Lung (tissue), 12 donors: Measurements from ENCODE around the gene DIPK1C. TPM values are rescaled to one million over a fixed set of nuclear protein-coding genes. Genes with fewer than 3 reads are reported as not detected.

Experiments used
- ATAC-seq: fragments of 200-7000 bp; cut with Tn5 transposase; one replicate; pipeline ENCODE4 v1.9.1; 2020; ENCODE audit warnings: moderate number of reproducible peaks; ENCODE audit not compliant: insufficient read depth, low FRiP score
- DNase-seq, 3 donors: peaks; one replicate each; pipeline ENCODE4 v3.0.0-alpha.2; 2013 to 2017
- H3K27ac ChIP-seq, 2 donors: one replicate each; pipeline ENCODE4 v1.5.1; 2013; ENCODE audit warnings: mild to moderate bottlenecking in 2 of 2, moderate library complexity in 2 of 2, control low read depth in 1 of 2, inconsistent platforms in 1 of 2, low read depth in 1 of 2, low read length in 1 of 2
- H3K27me3 ChIP-seq, 3 donors: one replicate each; pipeline ENCODE4 v1.5.1; 2013; ENCODE audit warnings: low read length in 2 of 3; ENCODE audit not compliant: control insufficient read depth in 3 of 3, insufficient read depth in 3 of 3
- H3K36me3 ChIP-seq, 4 donors: one replicate each; pipeline ENCODE4 v1.5.1; 2013; ENCODE audit warnings: low read length in 4 of 4, mild to moderate bottlenecking in 1 of 4, moderate library complexity in 1 of 4; ENCODE audit not compliant: control insufficient read depth in 4 of 4, insufficient read depth in 4 of 4
- H3K4me1 ChIP-seq, 5 donors: one replicate each; pipeline ENCODE4 v1.5.1; 2013; ENCODE audit warnings: low read length in 5 of 5, mild to moderate bottlenecking in 2 of 5, moderate library complexity in 1 of 5; ENCODE audit not compliant: control insufficient read depth in 5 of 5, insufficient read depth in 5 of 5
- H3K4me3 ChIP-seq: one replicate; pipeline ENCODE4 v1.5.1; 2013; ENCODE audit warnings: mild to moderate bottlenecking, control low read depth, moderate library complexity
- H3K9ac ChIP-seq, 2 donors: one replicate each; pipeline ENCODE4 v1.5.1; 2013; ENCODE audit warnings: low read length in 2 of 2, control low read depth in 1 of 2; ENCODE audit not compliant: insufficient read depth in 1 of 2
- H3K9me3 ChIP-seq, 4 donors: one replicate each; pipeline ENCODE4 v1.5.1; 2013; ENCODE audit warnings: low read length in 3 of 4, mild to moderate bottlenecking in 1 of 4, moderate library complexity in 1 of 4; ENCODE audit not compliant: control insufficient read depth in 4 of 4, insufficient read depth in 3 of 4
- CTCF ChIP-seq: IDR thresholded peaks from 2 replicates; pipeline ENCODE4 v1.5.1; 2012; ENCODE audit warnings: mild to moderate bottlenecking; ENCODE audit errors: control extremely low read depth, extremely low read depth
- WGBS, 2 donors: extraction: QIAGEN DNeasy Blood & Tissue Kit; methylation state at CpG; one replicate each; pipeline ENCODE4 v1.1.7; 2013; 5-methylcytosine and 5-hydroxymethylcytosine counted together
- polyA plus RNA-seq, 2 donors: library from polyadenylated mRNA; stranded (reverse); fragments of 200-250 nt; gene quantifications; one replicate each; pipeline ENCODE4 v1.2.1, GENCODE V29; 2013
- total RNA-seq, 2 donors: library from RNA; depleted of rRNA in 1 of 2; stranded (reverse); fragments of >200 nt in 1 of 2; gene quantifications; one replicate each; pipeline ENCODE4 v1.2.1, GENCODE V29; 2014 to 2021
- donor health status: control.
- donor health status: control.
- donor health status: Bipolar disorder and iron deficiency.
- donor health status: healthy.
- donor health status: DM: yes; HTN: yes; CAD: no.

DIPK1C gene
- total and polyA plus RNA-seq, 4 donors, result 0.02 TPM; not detected in 3

GRCh38 chr18:74389991-74390390 is 67.1 kb downstream of the DIPK1C start:
- no peak for TF ChIP-seq CTCF
- WGBS, 2 donors, result 94 to 95% methylated on average over 20 of the region's 20 CpGs
- Histone ChIP-seq H3K4me3 (no peak overlapping the region), H3K27me3 (no peaks in the 10 kb centered on the region), H3K36me3 (no peaks in the 10 kb centered on the region), H3K9me3 (no peaks in the 10 kb centered on the region), H3K27ac (no peak overlapping the region), H3K4me1 (peaks cover 0 to 8% (median 0%) of the 10 kb centered on the region in 5 donors), H3K9ac (no peak overlapping the region)
- DNase-seq (no peak), ATAC-seq (no peak)

- 29 to 44% methylated on average over 6 of the region's 6 CpGs for WGBS, 2 donors
- no peaks in the 10 kb centered on the region for H3K27me3 ChIP-seq
- no peaks in the 10 kb centered on the region for H3K36me3 ChIP-seq
- TF ChIP-seq CTCF, result no peak
- H3K9me3 ChIP-seq, result no peaks in the 10 kb centered on the region
- H3K4me3 ChIP-seq, result no peak overlapping the region
- peaks cover 0 to 8% (median 0%) of the 10 kb centered on the region in 5 donors for H3K4me1 ChIP-seq
- no peak for DNase-seq
- ATAC-seq, result no peak
- H3K27ac ChIP-seq, result no peak overlapping the region
- H3K9ac ChIP-seq, result no peak overlapping the region
These were observed 67.8 kb downstream of the DIPK1C start for GRCh38 chr18:74389171-74389927.

GRCh38 chr18:74388227-74388626 is 68.9 kb downstream of the DIPK1C start:
- no peak for DNase-seq
- no peak for TF ChIP-seq CTCF
- Histone ChIP-seq H3K27me3 (no peaks in the 10 kb centered on the region), H3K4me3 (no peak overlapping the region), H3K27ac (no peak overlapping the region), H3K4me1 (peaks cover 0 to 8% (median 0%) of the 10 kb centered on the region in 5 donors), H3K9me3 (no peaks in the 10 kb centered on the region), H3K9ac (no peak overlapping the region), H3K36me3 (no peaks in the 10 kb centered on the region)
- WGBS, 2 donors, result 62 to 82% methylated on average over 1 of the region's 1 CpG
- ATAC-seq, result no peak
